ENCODE results near the gene HRH2.

HRH2 gene

DNA sequence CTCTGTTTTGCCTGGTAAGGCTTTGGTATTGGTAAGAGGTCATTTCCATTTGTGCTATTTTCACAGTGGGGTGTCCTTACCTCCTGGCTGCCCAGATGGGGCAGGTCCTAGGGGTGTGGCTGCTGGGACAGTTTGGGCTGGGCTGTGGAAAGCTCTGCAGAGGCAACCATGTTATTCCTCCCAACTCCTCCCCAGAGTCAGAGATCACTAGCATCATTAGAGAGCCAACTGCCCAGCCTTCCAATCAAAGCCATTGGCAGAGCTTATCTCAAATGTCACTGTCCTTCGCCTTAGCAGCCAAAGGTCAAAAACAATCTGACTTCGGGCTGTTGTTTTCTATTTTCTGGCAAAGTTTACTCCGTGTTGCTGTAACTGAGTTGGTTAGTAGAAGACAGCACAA is 33.6 kb upstream of the HRH2 start:
- Histone ChIP-seq H3K9me3 (ENCODE audit: insufficient read depth, low read length) (0 out of 2 replicates have a peak, but pooled peaks cover 2% of the 10 kb centered on the region), H3K79me2 (ENCODE audit: low read length) (no peaks in the 10 kb centered on the region), H2AFZ (ENCODE audit: low read depth, low read length) (no peak overlapping the region), H3K36me3 (replicated peaks; ENCODE audit: low read depth, low read length) (no peaks in the 10 kb centered on the region), H3K27ac (ENCODE audit: low read length) (no peak overlapping the region), H3K27me3 (ENCODE audit: low read depth, low read length) (no peaks in the 10 kb centered on the region), H3K9ac (ENCODE audit: low read length) (no peak overlapping the region), H3K4me1 (ENCODE audit: low read length) (no peaks in the 10 kb centered on the region), H3K4me2 (ENCODE audit: low read length) (no peak overlapping the region), H3K4me3 (ENCODE audit: low read length) (no peak overlapping the region), H4K20me1 (ENCODE audit: insufficient read depth, low read length) (no peaks in the 10 kb centered on the region)
- TF ChIP-seq, protein P1, sequence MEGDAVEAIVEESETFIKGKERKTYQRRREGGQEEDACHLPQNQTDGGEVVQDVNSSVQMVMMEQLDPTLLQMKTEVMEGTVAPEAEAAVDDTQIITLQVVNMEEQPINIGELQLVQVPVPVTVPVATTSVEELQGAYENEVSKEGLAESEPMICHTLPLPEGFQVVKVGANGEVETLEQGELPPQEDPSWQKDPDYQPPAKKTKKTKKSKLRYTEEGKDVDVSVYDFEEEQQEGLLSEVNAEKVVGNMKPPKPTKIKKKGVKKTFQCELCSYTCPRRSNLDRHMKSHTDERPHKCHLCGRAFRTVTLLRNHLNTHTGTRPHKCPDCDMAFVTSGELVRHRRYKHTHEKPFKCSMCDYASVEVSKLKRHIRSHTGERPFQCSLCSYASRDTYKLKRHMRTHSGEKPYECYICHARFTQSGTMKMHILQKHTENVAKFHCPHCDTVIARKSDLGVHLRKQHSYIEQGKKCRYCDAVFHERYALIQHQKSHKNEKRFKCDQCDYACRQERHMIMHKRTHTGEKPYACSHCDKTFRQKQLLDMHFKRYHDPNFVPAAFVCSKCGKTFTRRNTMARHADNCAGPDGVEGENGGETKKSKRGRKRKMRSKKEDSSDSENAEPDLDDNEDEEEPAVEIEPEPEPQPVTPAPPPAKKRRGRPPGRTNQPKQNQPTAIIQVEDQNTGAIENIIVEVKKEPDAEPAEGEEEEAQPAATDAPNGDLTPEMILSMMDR (IDR thresholded peaks at IDR 0.05; ENCODE audit: low read depth, low read length), result no peak
- no peak for TF ChIP-seq EZH2phosphoT487 (IDR thresholded peaks at IDR 0.05; ENCODE audit: low read depth)

DNA sequence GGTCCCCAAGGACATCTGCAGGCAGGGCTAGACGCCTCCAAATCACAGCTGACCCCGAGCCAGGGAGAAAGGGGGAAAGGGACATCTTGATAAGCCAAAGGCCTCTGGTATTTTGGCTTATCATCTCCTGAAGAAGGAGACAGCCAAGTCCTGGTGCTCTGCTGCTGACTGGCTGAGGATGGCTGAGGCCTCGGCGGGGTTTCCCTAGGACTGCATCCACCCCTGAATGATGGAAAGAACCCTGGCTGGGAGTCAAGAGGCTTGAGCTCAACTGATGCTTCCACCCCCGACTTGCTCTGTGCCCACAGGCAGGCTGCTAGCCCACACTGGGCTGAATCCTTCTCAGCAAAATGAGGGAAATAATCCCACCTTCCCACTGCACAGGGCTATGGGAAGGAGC is 30.9 kb upstream of the HRH2 start:
- Histone ChIP-seq H3K27ac (ENCODE audit: low read length) (no peak overlapping the region), H3K79me2 (ENCODE audit: low read length) (no peaks in the 10 kb centered on the region), H2AFZ (ENCODE audit: low read depth, low read length) (no peak overlapping the region), H3K36me3 (replicated peaks; ENCODE audit: low read depth, low read length) (no peaks in the 10 kb centered on the region), H3K9ac (ENCODE audit: low read length) (no peak overlapping the region), H3K4me1 (ENCODE audit: low read length) (no peaks in the 10 kb centered on the region), H3K4me3 (ENCODE audit: low read length) (no peak overlapping the region), H3K27me3 (ENCODE audit: low read depth, low read length) (no peaks in the 10 kb centered on the region), H3K4me2 (ENCODE audit: low read length) (no peak overlapping the region), H4K20me1 (ENCODE audit: insufficient read depth, low read length) (no peaks in the 10 kb centered on the region), H3K9me3 (ENCODE audit: insufficient read depth, low read length) (0 out of 2 replicates have a peak, but pooled peaks cover 2% of the 10 kb centered on the region)
- TF ChIP-seq, protein P1 (IDR thresholded peaks at IDR 0.05; ENCODE audit: low read depth, low read length), result no peak
- TF ChIP-seq EZH2phosphoT487 (IDR thresholded peaks at IDR 0.05; ENCODE audit: low read depth), result no peak

DNA sequence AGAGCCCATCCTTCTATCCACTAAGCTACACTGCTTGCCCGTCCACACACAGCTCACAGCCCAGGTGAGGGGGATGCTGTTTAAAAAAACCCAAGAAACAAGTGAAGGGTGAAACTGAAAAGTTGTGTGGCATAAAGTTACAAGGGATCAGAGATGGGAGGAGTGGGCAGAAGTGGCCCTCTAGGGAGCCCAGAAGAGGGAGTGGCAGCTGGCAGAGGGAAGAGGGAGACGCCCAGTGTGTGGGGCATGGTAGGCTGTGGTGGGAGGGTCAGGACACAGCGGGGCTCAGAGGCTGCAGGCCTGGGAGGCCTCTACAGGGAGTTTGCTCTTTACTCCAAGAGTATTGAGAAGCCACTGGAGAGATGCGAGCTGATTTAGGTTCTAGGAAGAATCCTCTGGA is 30.1 kb upstream of the HRH2 start:
- TF ChIP-seq, protein P1 (IDR thresholded peaks at IDR 0.05; ENCODE audit: low read depth, low read length), result no peak
- TF ChIP-seq EZH2phosphoT487 (IDR thresholded peaks at IDR 0.05; ENCODE audit: low read depth), result no peak
- no peak overlapping the region for H3K4me2 ChIP-seq (ENCODE audit: low read length)
- no peaks in the 10 kb centered on the region for H3K79me2 ChIP-seq (ENCODE audit: low read length)
- no peak overlapping the region for H2AFZ ChIP-seq (ENCODE audit: low read depth, low read length)
- H3K4me1 ChIP-seq (ENCODE audit: low read length), result no peaks in the 10 kb centered on the region
- 0 out of 2 replicates have a peak, but pooled peaks cover 2% of the 10 kb centered on the region for H3K9me3 ChIP-seq (ENCODE audit: insufficient read depth, low read length)
- no peak overlapping the region for H3K27ac ChIP-seq (ENCODE audit: low read length)
- H3K36me3 ChIP-seq (replicated peaks; ENCODE audit: low read depth, low read length), result no peaks in the 10 kb centered on the region
- no peaks in the 10 kb centered on the region for H4K20me1 ChIP-seq (ENCODE audit: insufficient read depth, low read length)
- H3K4me3 ChIP-seq (ENCODE audit: low read length), result no peak overlapping the region
- no peaks in the 10 kb centered on the region for H3K27me3 ChIP-seq (ENCODE audit: low read depth, low read length)
- H3K9ac ChIP-seq (ENCODE audit: low read length), result no peak overlapping the region

DNA sequence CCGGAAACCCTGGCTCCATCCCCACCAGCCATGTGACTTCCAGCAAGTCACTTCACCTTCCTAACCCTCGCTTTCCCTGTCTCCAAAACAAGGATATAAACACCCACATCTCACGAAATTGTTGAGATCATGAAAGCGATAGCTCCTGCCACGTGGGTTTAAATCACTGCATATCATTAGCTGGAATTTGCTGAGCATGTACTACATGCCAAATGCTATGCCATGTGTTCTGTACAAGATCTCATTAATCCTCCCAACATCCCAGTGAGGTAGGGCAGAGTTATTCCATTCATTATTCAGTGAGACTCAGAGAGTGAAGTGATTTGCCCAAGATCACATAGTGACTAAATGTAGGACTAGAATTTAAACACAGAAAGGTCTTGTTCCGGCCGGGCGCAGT is 29.2 kb upstream of the HRH2 start:
- Histone ChIP-seq H3K4me3 (ENCODE audit: low read length) (no peak overlapping the region), H3K27me3 (ENCODE audit: low read depth, low read length) (no peaks in the 10 kb centered on the region)
- TF ChIP-seq EZH2phosphoT487 (IDR thresholded peaks at IDR 0.05; ENCODE audit: low read depth), result no peak
- TF ChIP-seq, protein P1 (IDR thresholded peaks at IDR 0.05; ENCODE audit: low read depth, low read length), result no peak

More for the DNA sequence above, 29.2 kb upstream of the HRH2 start:
- 0 out of 2 replicates have a peak, but pooled peaks cover 2% of the 10 kb centered on the region for H3K9me3 ChIP-seq (ENCODE audit: insufficient read depth, low read length)
- H3K4me2 ChIP-seq (ENCODE audit: low read length), result no peak overlapping the region
- H3K27ac ChIP-seq (ENCODE audit: low read length), result no peak overlapping the region
- H3K36me3 ChIP-seq (replicated peaks; ENCODE audit: low read depth, low read length), result no peaks in the 10 kb centered on the region
- no peak overlapping the region for H3K9ac ChIP-seq (ENCODE audit: low read length)
- H3K4me1 ChIP-seq (ENCODE audit: low read length), result no peaks in the 10 kb centered on the region
- H4K20me1 ChIP-seq (ENCODE audit: insufficient read depth, low read length), result no peaks in the 10 kb centered on the region
- H2AFZ ChIP-seq (ENCODE audit: low read depth, low read length), result no peak overlapping the region
- H3K79me2 ChIP-seq (ENCODE audit: low read length), result no peaks in the 10 kb centered on the region
